ENCODE measurements around the gene STX10. TPM values are rescaled to one million over a fixed set of nuclear protein-coding genes. Genes with fewer than 3 reads are reported as not detected.
A peak's percentile ranks its signal among the peaks of the same experiment; 100 is the strongest.

The STX10 gene
- total RNA-seq, 1 donor from 2014 or later, result 46.4 TPM

DNA sequence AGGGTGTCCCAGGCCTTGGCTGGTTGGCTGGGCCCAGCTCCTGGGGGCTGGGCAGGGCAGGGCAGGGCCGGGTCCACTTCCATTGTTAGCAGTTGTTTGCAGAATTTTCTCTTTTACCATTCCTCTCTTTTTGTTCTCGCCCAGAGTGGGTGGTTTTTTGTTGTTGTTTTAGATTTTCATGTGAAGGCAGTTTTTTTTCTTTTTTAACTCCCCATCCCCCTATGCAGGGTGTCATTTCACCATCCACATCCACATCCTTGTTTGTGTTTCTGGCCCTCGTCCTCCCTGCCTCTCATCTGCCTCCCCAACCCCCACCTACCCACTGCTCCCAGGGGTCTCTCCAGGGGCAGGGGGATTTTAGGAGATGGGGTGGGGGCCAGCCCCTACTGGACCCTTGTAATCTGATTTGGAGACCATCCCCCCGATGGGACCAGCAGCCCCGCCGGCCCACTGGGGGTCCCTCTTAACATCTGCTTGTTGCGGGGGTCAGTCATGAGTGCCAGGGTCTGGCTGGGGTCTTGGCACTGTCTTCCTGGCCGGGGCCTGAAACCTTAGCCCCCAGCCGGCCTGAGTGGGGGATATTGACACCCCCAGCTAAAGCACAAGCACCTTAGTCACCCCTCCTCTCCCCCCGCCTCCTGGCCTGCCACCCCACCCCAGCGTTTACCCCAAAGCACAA is 10.4 kb downstream of the STX10 start:
- no peak for DNase-seq (ENCODE audit: low read depth in 2 of 2)

DNA sequence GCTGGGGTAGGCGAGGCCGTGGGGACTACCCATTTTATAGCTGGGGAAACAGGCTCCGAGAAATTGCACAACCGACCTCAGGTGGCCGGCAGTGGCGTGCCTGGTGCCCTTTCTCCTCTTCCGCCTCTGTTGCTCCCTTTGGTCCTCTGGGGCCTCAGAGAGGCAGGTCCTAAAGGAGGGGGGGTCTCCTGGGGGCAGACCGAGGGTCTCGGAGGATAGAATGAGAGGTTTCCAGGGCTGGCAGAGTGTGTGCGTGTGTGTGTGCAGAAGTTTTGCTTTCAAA is 11.3 kb downstream of the STX10 start:
- no peak for DNase-seq (ENCODE audit: low read depth in 2 of 2)

DNA sequence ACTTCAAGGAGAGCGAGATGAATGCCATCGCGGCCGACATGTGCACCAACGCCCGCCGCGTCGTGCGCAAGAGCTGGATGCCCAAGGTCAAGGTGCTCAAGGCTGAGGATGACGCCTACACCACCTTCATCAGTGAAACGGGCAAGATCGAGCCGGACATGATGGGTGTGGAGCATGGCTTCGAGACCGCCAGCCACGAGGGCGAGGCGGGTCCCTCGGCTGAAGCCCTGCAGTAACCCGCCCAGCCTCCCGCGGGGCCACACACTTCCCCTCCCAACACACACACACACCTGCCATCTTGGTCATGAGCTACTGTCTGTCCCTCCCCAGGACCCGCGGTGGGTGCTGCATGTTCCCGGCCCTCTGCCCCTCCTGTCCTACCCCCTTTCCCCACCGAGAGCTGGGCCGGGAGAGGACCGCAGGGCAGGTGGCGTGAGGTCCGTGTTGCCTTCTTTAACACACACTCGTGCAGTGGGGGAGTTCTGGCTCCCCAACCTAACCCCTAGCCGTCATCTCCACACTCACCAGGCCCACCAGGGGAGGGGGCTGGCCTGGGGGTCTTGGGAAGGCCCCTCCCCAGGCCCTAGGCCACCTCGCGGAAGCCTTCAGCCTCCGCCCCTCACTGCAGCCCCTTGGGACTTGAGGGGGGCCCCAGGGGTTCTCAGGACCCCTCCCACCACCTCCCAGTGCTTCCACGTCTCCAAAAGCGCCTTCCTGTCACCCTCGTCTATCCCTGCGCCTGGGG is 11.8 kb downstream of the STX10 start:
- no peak for DNase-seq (ENCODE audit: low read depth in 2 of 2)

DNA sequence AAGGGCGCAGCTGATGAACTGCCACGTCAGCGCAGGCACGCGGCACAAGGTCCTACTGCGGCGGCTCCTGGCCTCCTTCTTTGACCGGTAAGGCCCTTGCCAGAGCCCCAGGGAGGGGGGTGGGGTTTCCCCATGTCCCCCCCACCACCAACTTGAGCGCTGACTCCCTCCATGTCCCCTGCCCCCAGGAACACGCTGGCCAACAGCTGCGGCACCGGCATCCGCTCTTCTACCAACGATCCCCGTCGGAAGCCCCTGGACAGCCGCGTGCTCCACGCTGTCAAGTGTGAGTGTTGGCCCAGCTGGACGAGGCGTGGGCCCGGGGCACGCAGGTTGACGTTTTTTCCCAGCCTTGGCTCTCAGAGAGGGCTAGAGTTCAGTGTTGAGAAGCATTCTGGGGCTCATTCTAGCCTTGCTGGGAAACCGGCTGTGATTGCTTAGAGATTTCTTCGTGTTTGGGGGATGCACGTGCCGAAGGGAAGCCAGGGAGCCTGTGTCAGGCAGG is 12.8 kb downstream of the STX10 start:
- no peak for DNase-seq (ENCODE audit: low read depth in 2 of 2)

DNA sequence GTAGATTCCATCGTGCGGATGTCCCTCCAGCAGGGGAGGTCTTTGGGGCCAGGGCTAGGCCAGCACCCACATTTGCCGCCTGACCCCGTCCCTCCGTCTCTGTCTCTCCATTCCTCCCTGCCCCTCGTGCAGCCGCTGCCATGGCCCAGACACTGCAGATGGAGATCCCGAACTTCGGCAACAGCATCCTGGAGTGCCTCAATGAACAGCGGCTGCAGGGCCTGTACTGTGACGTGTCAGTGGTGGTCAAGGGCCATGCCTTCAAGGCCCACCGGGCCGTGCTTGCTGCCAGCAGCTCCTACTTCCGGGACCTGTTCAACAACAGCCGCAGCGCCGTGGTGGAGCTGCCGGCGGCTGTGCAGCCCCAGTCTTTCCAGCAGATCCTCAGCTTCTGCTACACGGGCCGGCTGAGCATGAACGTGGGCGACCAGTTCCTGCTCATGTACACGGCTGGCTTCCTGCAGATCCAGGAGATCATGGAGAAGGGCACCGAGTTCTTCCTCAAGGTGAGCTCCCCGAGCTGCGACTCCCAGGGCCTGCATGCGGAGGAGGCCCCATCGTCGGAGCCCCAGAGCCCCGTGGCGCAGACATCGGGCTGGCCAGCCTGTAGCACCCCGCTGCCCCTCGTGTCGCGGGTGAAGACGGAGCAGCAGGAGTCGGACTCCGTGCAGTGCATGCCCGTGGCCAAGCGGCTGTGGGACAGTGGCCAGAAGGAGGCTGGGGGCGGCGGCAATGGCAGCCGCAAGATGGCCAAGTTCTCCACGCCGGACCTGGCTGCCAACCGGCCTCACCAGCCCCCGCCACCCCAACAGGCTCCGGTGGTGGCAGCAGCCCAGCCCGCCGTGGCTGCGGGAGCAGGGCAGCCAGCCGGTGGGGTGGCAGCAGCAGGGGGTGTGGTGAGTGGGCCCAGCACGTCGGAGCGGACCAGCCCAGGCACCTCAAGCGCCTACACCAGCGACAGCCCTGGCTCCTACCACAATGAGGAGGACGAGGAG is 14.8 kb downstream of the STX10 start:
- no peak for DNase-seq (ENCODE audit: low read depth in 2 of 2)

DNA sequence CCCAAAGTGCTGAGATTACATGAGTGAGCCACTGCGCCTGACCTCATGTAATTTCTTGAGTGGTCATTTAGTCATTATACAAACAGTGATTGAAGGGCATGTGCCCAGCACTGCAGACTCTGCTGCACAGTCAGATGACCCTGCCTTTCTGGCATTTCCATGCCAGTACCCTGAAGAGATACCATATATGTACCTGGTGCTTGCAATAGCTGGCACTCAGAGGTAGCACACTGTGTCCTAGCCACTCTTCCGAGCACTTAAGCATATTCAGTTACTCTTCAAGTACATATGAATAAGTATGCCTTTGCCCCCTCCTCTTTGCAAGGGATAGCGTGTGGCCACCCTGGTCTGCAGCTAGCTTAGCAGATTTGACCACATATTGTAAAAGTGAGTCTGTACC is 15.5 kb downstream of the STX10 start:
- DNase-seq (ENCODE audit: low read depth in 2 of 2), result no peak

DNA sequence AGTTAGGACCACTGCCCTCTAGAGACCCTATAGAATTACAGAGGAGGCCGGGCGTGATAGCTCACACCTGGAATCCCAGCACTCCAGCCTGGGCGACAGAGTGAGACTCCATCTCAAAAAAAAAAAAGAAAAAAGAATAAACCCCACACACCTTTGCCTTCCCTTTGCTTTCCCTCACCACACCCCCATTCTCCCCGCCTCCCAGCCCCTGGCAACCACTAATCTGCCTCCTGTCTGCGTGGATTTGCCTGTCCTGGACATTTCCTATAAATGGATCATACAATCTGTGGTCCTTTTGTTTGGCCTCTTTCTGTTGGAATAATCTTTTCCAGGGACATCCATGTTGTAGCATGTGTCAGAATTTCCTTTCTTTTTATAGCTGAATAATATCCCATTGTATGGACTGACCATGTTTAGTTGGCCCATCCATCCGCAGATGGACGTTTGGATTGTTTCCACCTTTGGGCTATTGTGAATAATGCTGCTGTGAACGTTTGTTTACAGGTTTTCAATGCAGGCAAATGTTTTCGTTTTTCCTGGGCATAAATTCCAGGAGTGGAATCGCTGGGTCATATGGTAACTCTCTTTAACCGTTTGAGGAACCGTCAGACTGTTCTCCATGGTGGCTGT is 16.8 kb downstream of the STX10 start:
- DNase-seq (ENCODE audit: low read depth in 2 of 2), result peak; percentile 59 to 94

DNA sequence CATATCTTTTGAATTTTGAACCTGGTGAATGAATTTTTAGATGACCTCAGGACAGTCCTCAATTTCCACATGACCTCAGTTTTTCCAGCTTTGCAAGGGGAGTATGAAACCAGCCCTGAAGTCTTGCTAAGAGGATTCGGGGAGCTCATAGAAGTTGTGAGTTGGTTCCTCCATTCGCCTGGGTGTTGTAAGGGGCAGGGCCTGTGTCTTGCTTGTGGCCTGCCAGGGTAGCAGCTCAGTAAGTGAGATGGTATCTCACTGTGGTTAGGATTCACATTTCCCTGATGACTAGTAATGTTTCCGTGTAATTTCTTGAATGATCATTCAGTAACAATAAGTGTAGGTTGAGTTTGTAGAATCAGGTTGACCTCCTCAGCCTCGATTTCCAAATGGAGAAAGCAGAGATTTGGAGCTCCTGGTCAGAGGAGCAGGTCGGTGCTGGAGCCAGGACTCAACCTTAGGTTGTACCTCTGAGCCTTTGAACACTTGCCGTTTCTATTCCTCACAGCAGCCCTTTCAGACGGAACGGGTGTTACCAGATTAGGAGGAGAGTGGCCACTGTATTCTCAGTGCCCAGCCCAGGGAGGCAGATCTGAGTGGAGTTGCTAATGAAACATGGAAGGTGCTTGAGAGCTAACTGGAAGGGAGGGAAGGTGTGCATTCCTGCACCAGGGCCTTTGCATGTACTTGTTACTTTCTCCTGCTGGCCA is 17.5 kb downstream of the STX10 start:
- DNase-seq (ENCODE audit: low read depth in 2 of 2), result peak in 1 of 2 donors; percentile 65

DNA sequence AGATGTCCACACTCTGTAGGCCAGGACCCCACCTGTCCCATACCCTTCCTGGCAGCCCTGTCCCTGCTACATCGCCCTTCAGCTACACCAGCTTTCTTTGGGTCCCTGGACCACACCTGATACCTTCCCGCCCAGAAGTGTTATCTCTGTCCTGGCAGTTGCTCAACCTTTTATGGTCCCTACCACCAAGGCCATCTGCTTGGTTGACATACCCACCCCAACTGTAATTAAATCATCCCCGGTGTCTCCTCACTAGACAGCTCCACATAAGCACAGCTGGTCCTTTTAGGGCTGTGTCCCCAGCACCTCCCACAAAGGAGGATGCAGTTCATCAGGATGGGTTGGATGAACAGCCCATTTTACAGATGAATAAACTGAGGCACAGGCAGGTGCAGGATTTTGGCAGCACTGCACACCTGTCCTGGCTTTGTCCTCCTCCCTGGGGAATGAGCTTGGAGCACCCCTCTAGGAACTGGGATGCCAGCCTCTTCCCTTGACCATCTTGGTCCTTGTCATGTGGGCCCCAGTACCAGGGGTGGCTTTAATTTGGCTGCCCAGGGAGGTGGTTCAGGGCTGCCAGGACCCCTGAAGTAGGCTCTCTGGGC is 19.2 kb downstream of the STX10 start:
- DNase-seq (ENCODE audit: low read depth in 2 of 2), result no peak

DNA sequence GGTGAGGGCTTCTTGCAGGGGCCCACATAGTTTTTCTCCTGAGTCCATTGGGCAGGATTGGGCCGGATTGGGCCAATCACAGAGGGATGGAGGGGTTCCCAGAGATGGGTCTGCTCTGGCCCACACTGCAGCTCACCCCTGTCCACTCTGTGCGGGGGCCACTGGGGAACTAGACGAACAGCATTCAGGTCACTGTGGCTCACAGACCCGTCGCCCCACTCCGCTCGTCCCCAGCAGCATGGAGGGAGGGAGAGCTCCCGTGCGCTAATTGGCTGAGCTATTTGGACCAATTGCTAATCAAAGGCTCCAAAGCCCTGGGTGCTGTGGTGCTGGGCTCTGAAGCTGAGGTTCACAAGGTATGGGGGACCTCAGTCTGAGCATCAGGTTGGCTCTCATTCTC is 20.8 kb downstream of the STX10 start:
- no peak for DNase-seq (ENCODE audit: low read depth in 2 of 2)

DNA sequence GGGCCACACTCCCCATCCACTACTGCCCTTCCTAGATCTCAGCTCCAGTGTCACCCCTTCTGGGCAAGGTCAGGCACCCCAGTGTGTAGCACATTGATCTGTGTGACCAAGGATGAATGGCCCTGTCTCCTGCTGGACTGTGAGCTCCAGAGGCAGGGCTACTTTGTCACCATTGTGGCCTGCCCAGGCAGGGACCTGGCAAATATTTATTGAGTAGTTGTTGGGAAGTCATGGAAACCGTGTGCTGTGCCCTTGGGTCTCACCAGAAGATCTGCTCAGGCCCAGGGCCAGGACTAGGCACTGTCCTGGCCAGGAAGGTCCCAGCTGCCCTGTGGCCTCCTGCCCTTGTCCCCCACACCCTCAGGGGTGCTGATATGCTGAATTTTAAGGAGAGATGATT is 21.6 kb downstream of the STX10 start:
- no peak for DNase-seq (ENCODE audit: low read depth in 2 of 2)

DNA sequence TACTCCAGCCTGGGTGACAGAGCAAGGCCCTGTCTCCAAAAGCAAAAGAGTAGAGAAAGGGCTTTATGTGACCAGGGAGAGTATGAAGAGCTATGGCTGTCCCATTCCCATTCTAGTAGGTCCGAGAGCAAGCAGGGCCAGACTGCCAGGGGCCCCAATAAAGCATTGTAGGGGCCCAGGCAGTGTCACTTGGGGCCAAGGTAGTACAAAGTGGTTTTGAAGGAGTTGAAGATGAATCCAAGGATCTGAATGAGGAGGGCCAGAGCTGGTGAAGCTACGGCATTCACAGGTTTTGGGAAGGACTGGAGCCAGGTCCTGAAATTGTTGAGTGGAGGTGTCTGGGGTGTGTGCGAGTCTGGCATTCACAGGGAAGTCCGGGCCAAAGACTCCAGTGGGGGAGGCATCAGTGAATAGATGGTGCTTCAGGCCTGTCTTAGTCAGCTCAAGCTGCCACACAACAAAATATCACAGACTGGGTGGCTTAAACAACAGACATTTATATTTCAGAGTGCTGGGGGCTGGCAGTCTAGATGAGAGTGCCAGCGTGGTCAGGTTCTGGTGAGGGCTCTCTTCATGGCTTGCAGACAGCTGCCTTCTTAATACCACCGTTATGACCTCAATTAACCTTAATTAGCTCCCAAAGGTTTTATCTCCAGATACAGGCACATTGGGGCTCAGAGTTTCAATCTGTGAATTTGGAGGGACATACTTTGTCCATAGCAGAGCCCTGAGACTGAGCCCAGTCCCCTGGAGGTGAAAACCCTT is 22.2 kb downstream of the STX10 start:
- no peak for DNase-seq (ENCODE audit: low read depth in 2 of 2)

DNA sequence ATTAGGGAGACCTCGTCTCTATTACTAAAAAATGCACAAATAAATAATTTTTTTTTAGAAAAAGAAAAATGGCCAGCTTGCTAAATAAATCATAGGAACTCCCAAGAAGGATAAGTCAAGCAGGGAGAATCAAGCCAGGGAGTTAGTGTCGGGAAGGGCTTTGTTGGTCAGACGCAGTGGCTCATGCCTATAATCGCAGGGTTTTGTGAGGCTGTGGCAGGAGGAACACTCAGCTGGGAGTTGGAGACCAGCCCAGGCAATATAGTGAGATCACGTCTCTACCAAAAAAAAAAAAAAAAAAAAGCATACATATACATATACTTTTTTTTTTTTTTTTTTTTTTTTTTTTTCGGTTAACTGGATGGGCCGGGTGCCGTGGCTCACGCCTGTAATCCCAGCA is 23.1 kb downstream of the STX10 start:
- no peak for DNase-seq (ENCODE audit: low read depth in 2 of 2)

DNA sequence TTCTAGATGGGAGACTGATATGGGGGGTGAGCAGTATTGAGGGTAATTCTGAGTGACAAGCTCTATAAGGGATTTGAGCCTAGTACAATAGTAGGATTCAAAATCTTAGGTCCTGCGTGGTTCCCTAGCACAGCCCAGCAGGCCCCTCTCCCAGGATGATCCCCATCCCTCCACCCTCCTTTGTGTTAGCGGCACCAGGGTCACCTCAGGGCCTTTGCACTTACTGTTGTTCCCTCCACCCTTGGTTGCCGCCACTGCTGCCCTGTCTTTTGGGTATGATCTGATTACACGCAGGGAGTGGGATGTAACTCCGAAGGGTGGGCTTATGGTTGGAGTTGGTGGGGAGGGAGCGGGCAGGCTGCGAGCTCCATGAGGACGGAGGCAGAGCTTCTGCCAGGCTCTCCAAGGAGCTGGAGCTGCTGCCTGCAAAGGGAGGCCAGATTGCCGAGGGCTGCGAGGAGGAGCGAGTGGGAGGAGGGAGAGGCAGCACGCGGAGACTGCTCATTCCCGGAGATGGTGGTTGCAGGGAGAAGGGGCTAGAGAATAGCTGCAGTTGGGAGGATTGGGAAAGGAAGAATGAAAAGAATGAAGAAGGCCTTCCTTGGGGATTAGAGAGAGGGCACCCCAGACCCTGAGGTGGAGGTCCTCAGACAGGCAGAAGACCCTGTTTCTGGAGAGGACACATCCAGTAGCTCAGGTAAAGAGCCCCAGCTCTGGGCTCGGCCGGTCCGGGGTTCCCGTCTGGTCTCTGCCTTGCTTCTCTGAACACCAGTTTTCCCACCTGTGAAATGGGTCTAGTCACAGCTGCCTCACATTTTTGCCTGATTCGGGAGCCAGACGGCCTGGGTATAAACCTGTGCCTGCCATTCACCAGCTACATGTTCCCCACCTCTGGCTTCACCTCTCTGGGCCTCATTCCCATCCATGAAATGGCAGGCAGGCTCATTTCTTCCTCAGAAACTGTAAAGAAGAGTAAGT is 26.9 kb downstream of the STX10 start:
- no peak for DNase-seq (ENCODE audit: low read depth in 2 of 2)

DNA sequence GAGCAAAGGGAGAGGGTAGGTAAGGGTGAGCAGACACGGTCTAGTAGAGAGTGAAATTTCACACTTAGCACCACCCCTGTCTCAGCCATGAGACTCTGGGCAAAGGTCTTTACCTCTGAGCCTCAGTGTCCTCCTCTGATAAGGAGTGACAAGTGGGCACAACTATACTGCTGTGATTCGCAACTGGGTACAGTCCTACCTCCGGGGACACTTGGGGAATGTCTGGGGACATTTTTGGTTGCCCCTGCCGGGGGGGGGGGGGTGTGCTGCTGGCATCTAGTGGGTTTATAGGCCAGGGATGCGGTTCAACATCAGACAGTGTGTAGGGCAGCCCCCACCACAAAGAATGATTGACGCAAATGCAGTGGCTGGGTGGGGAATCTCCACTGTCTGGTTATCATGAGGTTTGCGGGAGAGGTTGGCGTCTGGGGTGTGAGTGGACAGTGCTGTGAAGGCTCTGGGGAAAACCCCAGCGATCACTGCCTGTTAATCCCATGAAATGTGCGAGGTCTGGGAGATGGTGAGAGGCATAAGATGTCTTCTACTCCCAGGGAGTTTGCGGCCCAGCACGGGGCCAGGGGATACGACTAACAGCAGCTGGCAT is 27.8 kb downstream of the STX10 start:
- no peak for DNase-seq (ENCODE audit: low read depth in 2 of 2)

DNA sequence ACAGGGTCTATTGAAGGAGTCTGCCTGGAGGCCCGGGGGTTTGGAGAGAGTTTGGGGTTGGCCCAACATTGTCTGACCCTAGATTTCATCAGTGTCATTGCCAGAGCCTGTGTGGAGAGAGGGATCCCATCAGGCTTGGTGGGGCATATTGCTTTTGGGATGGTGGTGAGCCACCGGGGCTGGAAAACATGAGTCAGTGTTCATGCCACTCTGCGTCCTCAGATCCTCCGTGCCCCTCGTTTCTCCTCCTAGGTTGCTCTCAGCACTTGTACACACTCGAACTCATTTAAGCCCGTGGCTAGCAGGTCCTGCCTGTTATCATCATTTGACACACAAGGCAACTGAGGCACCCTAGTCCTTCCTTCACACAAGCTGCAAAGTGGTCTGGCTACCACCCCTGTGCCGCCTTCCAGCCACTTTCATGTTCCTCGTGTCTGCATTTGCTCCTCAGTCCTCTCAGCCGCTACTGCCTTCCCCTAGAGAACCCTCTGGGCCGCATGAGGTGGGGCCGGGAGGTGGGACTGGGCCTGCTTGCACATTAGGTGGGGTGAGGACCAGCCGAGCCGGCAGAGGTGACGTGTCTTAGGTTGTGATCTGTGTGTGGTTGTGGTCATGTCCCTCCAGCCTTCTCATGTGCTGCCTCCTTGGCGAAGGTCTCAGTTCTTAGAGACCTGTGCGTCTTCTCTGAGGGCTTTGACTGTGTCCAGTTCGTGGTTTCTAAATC is 28.5 kb downstream of the STX10 start:
- no peak for DNase-seq (ENCODE audit: low read depth in 2 of 2)

- DNase-seq (ENCODE audit: low read depth in 2 of 2), result peak in 1 of 2 donors; percentile 36
These were observed 29.4 kb downstream of the STX10 start for GRCh38 chr19:13120817-13121216.

All from lung microvascular endothelial cell (primary cell).